22Rv1 (cell line): ENCODE results near the gene TRIM67.

Experiments
- ZFX ChIP-seq: fragments of 450-650 bp; IDR thresholded peaks from 2 replicates; pipeline ENCODE4 v1.6.1; 2017; ENCODE audit warnings: antibody characterized with exemption, borderline replicate concordance
- TF ChIP-seq, protein P1 (sequence below): fragments of 450-650 bp; IDR thresholded peaks from 2 replicates; pipeline ENCODE4 v1.5.1; 2017; ENCODE audit warnings: mild to moderate bottlenecking

DNA sequence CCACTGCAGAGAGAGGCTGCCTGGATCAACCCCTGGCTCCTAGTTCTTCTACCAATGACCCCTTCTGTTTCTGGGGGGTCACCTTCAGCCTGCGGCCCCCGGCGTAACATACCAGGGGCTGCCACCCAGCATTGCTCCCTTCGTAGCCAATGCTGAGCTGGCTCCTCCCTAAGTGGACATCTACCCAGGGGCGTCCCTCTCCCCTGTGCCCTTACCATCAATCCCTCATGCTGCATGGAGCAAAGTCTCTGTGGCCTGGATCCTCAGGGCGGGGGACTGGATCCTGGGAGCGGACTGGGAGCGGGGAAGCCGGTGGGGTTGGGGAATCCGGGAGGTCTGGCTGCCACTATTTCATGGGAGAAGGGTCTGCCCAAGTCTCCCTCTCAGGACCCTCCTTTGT, 28.6 kb downstream of the TRIM67 start:
- TF ChIP-seq, protein P1, sequence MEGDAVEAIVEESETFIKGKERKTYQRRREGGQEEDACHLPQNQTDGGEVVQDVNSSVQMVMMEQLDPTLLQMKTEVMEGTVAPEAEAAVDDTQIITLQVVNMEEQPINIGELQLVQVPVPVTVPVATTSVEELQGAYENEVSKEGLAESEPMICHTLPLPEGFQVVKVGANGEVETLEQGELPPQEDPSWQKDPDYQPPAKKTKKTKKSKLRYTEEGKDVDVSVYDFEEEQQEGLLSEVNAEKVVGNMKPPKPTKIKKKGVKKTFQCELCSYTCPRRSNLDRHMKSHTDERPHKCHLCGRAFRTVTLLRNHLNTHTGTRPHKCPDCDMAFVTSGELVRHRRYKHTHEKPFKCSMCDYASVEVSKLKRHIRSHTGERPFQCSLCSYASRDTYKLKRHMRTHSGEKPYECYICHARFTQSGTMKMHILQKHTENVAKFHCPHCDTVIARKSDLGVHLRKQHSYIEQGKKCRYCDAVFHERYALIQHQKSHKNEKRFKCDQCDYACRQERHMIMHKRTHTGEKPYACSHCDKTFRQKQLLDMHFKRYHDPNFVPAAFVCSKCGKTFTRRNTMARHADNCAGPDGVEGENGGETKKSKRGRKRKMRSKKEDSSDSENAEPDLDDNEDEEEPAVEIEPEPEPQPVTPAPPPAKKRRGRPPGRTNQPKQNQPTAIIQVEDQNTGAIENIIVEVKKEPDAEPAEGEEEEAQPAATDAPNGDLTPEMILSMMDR: no peak
- TF ChIP-seq ZFX: no peak
